Activated effector memory CD4-positive, alpha-beta T cell treated with anti-CD3 and anti-CD28 coated beads, Interleukin-2, amount 50 U/mL, for 16 hours (primary cell): ENCODE measurements around the gene ETV7.

ENCODE experiments used
- DNase-seq: peaks from one replicate; pipeline ENCODE4 v3.0.0-alpha.2; 2020

ETV7 gene

DNA sequence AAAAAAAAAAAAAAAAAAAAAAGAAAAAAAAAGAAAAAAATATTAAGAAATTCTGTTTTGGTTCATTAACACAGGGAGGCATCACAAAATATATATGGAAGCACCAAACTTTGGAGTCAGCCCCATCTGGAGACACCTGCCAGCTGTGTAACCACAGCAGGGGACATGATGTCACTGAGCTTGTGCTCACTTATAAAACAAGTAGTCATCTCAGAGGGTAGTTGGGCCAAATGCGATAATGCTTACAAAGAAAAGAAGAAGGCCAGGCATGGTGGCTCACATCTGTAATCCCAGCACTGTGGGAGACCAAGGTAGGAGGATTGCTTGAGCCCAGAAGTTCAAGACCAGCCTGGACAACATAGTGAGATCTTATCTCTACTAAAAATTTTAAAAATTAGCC, 49.7 kb downstream of the ETV7 start:
- DNase-seq, result no peak

DNA sequence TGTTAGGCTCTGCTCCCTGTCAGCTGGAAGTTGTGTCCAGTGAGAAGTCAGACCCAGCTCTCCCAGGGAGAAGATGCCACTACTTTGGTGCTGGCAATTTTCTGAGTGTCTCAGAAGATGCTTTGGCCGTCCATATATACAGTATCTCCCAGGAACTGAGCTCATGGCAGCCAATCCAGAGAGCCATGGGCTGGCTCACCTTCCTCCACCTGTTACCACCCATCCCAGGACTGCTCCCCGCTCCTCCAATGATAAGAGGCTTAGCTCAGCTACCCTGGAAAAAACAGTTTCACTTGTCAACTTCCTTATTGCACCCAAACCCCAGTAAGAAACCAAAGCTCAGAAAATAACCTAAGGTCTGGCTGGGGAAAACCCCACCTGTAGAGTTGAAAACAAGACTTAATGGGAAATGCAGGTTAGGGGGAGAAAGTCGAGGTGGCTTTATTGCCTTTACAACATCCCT, 50.7 kb downstream of the ETV7 start, which contains the start of gene BNIP5:
TSS of gene BNIP5 (minus strand) at position 110 of the 463 bp plus-strand sequence. CDS start 6,198 bp downstream, outside the sequence.
- no peak for DNase-seq

DNA sequence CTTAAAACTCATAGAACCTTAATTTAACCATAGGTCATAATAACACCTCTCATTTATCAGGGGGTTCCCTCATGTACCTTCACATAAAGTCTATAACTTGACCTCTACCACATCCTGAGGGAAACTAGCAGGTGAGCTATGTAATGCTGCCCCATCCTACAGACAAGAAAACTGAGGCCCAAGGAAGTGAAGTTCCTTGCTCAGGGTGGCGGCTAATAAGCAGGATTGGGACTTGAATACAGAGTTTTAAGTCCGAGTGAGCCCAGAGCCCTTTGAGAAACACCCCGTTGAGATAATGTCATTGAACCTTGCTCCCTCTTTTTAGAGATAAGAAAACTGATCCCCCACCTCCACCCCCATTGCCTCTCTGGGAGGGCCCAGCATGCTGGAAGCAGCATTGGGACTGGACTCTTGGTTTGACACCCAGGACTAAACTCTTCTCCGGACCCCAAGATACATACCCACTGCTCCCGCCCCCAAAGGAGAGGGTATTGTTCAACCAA, 51.2 kb downstream of the ETV7 start:
- DNase-seq, result no peak

DNA sequence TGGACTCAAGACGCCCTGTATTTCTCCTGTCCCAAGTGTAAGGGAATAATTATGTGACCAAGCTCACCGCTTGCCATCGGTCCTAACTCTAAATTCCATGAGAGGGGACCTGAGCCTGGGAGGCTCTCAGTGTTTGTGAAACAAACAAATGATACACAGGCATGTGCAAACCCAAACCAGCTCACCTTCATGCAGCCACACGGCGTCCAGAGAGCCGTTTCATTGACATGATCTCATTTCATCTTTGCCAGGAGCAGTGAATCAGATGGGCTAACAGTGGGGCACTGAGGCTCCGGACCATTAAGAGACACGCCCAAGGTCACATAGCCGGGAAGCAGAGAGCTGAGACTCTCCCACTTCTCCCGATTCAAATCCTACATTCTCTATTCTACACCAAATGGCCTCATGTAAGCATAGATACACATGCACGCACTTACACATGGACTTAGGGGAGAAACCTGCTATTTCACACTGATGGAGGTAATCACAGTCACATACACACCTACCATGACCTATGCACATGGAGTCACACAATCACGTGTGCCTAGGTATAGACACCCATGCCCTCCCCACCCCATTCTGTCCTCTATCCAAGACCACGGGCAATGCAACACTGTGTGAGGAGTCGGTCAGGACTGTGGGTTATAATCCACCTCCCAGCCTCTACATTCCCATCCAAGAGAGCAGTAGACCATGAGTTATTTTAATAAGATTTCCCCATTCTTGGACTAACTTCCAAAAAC, 51.8 kb downstream of the ETV7 start:
- DNase-seq, result no peak

DNA sequence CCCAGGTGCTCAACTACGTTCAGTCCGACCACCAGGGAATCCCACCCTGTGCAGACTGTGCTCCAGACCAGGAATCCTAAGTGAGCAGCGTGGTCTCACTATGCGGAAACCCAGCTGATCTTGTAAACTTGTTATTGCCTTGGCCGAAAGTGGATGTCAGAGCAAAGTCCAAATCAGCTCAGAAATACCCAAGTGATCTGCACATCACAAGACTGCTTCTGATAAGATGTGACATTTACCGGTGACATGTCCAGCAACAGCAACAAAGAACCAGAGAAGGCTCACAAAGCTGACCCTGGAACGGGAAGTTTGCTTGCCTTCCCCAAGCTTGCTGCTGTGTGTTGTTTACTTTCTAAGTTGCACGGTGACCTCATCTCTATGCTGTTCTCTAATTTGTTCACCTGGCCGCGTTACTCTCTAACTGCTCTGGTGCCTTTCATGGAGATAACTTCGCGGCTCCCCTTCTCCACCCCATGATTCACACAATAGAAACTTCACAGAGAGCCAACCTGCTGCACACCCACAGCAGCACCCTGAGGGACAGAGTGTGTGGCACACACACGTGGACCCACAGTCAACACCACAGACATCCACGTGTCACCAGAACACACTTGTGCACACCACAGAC, 52.5 kb downstream of the ETV7 start:
- no peak for DNase-seq

DNA sequence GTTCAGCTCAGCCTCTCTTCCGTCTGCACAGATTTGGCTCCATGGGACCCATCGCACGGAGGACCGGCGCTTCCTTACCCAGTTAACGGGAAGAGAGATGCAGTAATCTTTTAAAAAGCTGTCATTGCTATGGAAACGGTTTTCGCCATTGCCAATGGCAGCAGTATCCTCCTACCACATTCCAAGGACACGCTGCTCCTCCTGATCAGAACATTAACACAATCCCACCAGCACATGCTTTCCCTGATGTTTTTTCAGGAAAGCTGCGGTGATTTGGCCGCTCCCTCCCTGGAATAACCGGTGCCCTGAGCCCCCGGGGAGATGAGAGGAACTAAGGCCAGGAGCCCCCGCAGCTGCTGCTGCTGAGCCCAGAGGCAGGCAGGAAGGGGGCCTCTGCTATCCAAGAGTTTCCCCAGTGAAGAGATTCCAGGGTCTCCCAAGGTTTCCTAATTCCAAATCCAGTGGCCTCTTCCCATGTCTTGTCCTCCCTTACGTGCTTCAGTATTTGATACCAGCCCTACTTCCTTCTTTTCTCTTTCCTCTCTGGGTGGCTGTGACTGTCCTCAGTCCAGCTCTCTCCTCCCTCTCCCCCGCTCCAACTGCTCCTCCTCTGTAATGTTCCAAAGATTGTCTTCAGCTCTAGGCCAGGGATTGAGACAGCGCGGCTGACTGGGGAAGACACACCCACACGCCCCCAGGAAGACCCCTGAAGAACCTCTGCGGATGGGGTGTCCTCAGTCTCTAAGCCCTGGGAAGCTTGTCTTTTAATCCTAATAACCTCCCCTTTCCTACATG, 53.3 kb downstream of the ETV7 start:
- no peak for DNase-seq

DNA sequence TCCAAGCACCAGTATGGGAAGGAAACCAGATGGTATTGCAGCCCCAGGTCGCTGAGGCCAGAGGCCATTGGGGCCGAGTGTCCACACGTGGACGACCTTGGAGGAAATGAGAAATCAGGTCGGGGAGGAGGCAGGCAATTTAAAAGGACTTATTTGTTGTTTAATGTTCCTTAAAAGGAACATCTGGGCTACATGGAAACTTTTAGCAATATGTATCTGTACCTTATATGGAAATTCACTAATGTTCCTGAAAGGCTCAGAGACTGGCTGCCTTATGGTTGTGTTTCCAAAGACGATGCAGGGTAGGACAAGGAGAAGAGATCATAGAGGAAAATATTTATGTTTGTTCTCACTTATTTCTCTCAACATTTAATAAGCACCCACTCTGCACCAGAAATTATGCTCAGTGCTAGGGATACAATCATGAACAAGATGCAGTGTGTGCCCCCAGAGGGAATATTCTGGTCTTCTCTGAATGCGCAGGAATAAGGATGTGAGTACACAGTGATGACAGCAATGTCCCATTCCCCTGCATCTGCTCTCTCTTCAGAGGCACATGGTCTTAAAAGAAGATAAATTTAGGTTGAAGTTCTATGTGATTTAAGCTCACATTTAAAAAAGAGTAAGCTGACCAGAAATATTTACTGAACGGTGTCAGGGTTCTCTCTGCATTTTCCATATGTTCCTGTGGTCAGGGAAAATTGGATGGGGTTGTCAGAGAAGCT, 54.1 kb downstream of the ETV7 start:
- DNase-seq, result no peak

DNA sequence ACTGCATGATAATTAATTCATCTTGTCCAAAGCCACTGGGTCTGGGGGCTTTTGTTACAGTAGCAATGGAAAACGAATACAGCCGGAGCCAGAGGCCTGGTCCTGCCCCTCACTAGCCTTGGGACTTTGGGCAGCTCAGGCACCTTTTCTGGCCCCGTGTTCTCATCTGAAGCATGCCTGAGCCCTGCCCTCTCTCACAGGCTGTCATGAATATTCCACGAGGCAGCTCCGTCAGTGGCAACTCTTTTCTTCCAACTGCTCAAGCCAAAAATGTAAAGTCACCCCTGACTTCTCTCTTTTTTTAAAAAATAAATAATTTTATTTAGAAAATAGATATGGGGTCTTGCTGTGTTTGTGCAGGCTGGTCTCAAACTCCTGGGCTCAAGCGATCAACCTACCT, 56.1 kb downstream of the ETV7 start:
- DNase-seq, result no peak

DNA sequence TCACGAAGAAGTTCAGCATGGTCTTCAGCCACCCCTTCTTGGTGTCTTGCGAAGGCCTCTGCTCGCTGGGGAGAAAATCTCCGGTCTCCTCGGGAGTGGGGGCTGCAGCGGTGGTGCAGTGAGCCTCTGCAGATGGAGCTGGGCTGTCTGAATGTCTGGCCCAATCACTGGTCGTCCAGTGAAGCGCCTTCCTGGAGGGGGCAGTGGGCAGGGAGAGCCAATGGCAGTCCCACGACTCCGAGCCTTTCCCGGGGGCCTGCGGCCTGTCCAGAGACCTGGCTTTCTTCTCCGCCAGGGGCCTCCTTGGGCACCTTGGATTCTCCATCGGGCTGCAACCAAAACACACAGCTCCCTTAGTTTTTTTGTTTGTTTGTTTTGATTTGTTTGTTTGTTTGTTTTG, 57.1 kb downstream of the ETV7 start:
- DNase-seq, result no peak

DNA sequence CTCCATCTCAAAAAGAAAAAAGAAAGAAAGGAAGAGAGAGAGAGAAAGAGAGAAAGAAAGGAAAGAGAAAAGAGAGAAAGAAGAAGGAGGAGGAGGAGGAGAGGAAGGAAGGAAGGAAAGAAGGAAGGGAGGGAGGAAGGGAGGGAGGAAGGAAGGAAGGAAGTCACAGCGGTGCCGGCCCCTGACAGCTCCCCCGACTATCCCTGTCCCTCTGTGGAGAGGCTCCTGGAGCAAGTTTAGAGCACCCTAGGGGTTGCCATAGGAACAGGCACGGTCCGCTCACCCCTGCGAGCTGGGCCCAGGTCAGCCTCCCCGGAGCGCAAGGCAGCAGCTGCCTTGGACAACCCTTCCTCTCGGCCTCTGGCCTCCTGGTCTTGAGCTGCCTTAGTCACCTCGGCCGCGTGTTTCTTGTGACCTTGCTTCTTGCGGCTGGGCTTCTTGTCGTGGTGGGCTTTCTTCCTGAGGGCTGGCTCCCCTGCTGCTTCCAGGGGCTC, 57.6 kb downstream of the ETV7 start:
- DNase-seq, result no peak

DNA sequence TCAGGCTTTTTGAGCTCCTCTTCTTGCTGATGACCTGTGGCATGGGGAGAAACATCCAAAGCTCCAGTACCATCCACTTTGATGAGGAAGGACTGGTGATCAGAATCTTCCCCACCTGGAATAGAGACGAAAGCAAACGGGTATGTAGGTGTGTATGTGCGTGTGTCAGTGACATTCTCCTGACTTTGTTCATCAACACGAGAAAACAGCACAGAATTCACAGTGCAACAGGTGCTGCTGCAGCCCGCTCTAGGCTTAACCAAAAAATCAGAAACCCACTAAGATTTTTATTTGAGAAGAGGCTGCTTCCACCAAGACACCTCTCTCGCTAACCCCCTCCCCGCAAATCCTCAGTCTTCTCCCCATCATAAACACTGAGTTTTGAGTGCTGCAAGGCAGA, 58.9 kb downstream of the ETV7 start:
- no peak for DNase-seq

DNA sequence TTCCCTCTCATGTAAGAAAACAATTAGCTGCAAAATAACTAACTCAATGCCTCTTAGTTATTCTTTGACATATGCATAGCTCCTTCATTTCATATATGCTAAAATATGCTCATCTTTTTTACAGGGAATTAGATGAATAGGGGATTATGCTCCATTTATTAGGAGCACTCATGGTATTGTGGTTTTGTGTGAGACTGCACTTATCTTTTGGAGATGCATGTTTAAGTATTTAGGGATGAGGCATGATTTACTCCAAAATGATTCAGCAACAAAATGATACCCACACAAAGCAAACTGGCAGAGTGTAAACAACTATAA, 59.6 kb downstream of the ETV7 start:
- DNase-seq, result no peak

DNA sequence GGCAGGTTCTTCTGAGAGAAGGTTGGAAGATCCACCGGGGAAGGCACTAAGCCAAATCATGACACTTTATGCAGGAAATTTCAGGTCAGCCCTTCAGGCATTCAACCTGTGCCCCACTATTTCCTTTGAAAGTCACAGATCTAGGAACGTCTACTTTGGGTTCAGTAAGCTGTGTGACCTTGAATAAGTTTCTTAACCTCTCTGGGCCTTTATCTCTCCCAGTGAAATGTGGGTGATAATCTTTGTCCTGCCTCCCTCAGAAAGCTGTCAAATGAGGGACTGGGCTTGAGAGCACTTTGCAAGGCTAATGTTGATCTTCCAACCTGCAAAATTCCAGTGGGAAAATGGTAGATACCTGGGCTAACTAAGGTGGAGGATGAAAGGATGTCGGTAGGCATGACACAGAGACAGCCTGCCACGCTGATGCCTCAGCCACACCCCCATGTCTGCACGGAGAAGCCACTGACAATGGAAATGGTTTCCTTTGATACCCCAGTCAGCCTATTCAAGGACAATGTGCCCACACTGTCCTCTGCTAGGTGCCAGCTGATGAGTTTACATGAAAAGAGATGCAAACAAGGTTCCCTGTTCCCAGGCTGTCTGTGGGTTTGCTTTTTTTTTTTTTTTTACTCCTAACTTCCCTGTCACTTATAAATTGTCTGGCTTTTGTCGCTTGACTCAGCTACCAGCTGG, 60.1 kb downstream of the ETV7 start:
- no peak for DNase-seq

DNA sequence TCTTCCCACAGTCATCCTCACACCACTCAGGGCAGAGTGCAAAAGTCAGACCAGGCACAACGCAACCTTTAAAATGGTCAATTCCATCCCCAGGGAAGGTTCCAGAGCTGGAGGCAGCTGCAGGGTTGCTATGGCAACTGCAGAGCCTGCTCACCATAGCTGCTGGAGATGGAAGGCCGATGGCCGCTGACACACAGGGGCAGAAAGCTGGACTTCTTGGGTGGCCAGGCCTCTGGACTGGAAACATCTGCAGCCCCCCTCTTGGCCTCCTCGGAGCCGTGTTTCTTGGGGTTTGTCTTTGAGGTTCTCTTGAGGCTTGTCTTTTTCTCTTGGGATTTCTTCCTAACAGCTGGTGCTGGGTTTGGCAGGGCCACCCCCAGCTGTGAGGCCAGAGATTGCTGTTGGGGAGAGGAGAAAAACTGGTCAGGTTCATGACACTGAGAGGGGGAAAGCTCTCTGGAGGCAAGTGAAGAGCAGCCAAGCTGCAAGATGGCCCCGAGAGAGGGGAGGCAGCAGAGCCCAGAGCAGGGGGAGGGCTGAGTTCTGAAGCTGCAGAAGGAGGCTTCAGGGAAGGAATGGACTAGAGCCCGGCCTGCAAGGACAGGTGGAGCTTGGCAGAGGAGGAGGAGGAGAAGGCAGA, 61.0 kb downstream of the ETV7 start:
- no peak for DNase-seq

DNA sequence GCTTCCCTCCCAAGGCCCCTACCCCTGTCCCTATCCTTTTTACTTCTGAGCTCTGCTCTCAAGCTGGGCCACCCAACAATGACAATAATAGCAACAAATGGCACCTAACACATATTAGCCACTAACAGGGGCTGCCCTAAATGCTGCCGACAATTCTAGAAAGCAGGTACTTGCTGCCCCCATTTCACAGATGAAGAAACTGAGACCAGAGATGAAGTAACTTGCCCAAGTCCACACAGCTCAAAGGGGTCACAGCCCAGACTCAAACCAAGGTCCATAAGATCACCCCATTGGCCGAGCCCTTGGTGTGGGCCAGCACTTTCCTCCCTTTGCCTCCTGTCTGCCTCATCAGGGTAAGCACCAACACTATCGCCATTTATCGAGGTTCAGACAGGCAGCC, 62.8 kb downstream of the ETV7 start:
- no peak for DNase-seq

DNA sequence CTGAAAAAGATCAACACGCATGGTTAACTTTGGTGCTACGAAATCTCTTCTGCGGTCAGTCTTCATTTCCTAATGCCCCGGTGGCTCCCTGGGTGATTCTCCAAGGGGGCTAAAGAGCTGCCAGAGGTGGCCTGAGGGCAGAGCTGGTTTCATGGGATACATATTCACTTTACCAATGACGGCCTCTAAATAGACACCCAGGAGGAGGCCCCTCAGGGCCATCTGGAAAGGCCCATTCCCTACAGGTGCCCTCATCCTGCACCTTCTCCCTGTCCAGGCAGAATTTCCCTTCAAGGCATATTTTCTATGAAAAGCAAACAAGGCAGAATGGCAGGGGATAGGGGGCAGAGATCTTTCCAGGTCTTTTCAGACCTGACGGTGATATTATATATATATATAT, 63.3 kb downstream of the ETV7 start:
- DNase-seq, result no peak

DNA sequence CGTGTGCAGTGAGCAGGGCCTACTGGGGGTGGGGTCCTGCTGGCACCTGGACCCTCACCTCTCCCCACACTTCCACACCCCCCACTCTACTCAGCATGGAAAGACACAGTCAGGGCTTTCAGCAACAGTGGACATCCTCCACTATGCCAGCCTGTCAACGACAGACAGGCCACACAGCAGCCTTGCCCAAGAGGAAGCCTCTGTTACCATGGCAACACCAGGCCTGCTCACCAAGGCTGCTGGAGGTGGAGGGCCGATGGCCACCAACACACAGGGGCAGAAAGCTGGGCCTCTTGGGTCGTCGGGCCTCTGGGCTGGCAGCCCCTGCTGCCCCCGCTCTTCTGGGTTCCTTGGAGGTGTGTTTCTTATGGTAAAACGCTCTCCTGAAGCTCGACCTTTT, 64.4 kb downstream of the ETV7 start:
- no peak for DNase-seq

DNA sequence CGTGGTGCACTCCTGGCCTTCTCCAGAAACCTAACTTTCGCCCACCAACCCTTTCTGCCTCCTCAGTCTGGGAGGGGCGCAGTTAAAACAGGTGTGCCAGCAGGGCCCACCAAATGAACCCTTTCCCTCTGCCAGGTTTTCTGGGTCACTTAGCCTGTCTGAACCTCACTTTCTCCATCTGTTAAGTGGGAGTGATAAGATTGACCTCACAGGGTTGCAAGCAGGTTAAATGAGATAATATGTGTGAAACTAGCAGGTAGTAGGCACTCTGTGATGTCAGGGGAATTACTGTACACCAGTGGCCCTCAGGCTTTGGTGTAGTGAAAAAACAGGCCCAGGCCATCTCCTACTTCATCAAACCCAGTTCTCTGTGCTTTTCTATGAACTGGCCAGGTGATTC, 64.9 kb downstream of the ETV7 start:
- no peak for DNase-seq

DNA sequence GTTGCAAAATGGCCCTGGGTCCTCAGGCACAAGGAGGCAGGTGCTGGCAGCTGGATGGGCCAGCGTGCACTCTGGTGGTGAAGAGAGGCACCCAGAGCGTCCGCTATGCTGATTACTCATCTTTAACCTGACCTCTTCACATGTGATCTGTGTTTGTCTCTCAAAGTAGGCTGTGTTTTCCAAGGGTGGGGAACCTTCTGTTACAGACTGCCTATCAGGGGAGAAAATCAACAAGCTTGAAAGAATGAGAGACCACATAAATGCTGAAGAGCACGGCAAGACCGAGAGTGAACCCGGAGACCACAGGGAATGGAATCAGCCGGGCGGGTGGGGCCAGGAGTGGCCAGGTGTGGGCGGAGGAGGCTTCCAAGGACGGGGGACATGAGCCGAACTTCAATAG, 67.0 kb downstream of the ETV7 start:
- no peak for DNase-seq

DNA sequence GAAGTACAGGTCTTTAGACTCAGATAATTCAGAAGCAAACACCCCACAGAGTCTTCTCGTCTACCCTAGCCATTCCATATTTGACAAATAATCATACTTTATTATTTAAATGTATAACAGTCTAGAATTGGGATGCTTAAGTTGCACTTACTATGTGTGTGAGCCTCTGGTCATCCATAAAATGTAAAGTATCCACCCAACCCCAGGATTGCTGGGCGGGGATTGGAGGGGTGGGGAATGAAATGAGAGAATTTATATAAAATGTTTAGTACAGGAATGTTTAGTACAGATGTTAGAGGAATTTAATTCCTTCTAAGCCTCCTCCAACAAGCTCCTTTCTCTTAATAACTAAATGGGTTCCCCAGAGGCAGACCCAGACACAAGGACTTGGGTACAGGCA, 67.6 kb downstream of the ETV7 start:
- DNase-seq, result no peak

DNA sequence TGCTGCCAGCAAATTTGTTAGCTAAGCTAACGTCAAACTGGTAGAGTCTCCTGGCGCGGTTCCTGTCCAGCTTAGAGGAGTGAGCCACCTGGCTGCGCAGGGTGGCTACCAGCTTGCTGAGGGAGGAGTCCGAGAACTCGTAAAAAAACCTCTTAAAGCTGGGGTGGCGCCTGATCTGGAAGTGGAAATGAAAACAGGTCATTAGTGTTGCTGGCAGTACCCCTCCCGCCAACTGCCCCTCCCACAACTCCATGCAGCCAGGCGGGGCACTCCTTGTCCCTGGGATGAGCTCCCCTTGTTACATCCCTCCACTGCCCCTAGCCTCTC, 68.1 kb downstream of the ETV7 start:
- no peak for DNase-seq
